Astrocyte (in vitro differentiated cells and primary cell): ENCODE measurements around the gene PPAN. TPM values are rescaled to one million over a fixed set of nuclear protein-coding genes. Genes with fewer than 3 reads are reported as not detected.

Experiments used
- DNase-seq: peaks from one replicate; pipeline ENCODE4 v3.0.0-alpha.2; 2010; ENCODE audit warnings: low read depth
- FAIRE-seq: peaks from 2 replicates; lab custom pipeline; 2011; peaks lifted over from hg19 to GRCh38; lab: Jason Lieb, UNC
- H2AFZ ChIP-seq: 2 replicates; pipeline ENCODE4 v1.6.0; 2012; ENCODE audit warnings: low read depth, low read length, inconsistent platforms
- H3K27ac ChIP-seq: 2 replicates; pipeline ENCODE4 v1.5.1; 2011; ENCODE audit warnings: low read depth, low read length, inconsistent platforms
- H3K27me3 ChIP-seq: 2 replicates; pipeline ENCODE4 v1.6.0; 2011; ENCODE audit warnings: low read length, inconsistent platforms; ENCODE audit not compliant: insufficient read depth
- H3K36me3 ChIP-seq: 2 replicates; pipeline ENCODE4 v1.5.1; 2011; ENCODE audit warnings: low read length, inconsistent platforms; ENCODE audit not compliant: insufficient read depth
- H3K4me1 ChIP-seq: 2 replicates; pipeline ENCODE4 v1.5.1; 2011; ENCODE audit warnings: low read length, inconsistent platforms; ENCODE audit not compliant: insufficient read depth
- H3K4me2 ChIP-seq: 2 replicates; pipeline ENCODE4 v1.6.0; 2012; ENCODE audit warnings: low read length, inconsistent platforms
- H3K4me3 ChIP-seq: 2 replicates; pipeline ENCODE4 v1.5.1; 2011; ENCODE audit warnings: low read depth, mild to moderate bottlenecking, low read length, inconsistent platforms; ENCODE audit not compliant: insufficient read depth
- H3K79me2 ChIP-seq: 2 replicates; pipeline ENCODE4 v1.6.0; 2012; ENCODE audit warnings: mild to moderate bottlenecking, low read length, inconsistent platforms; ENCODE audit not compliant: insufficient read depth
- H3K9ac ChIP-seq: 2 replicates; pipeline ENCODE4 v1.6.0; 2012; ENCODE audit warnings: mild to moderate bottlenecking, low read length, inconsistent platforms
- H3K9me3 ChIP-seq: 2 replicates; pipeline ENCODE4 v1.5.1; 2012; ENCODE audit warnings: low read depth, mild to moderate bottlenecking, low read length, inconsistent platforms; ENCODE audit not compliant: insufficient read depth
- H4K20me1 ChIP-seq: 2 replicates; pipeline ENCODE4 v1.6.0; 2012; ENCODE audit warnings: low read length, inconsistent platforms; ENCODE audit not compliant: insufficient read depth
- H3K27ac Mint-ChIP-seq: one replicate; pipeline ENCODE4 v1.8.0; 2021; ENCODE audit warnings: mild to moderate bottlenecking, mixed read lengths; ENCODE audit not compliant: unreplicated experiment
- H3K27me3 Mint-ChIP-seq: one replicate; pipeline ENCODE4 v1.8.0; 2021; ENCODE audit warnings: low read depth, mixed read lengths; ENCODE audit not compliant: unreplicated experiment
- H3K36me3 Mint-ChIP-seq: one replicate; pipeline ENCODE4 v1.8.0; 2021; ENCODE audit warnings: low read depth, mixed read lengths; ENCODE audit not compliant: unreplicated experiment
- H3K4me1 Mint-ChIP-seq: one replicate; pipeline ENCODE4 v1.8.0; 2021; ENCODE audit warnings: low read depth, mixed read lengths; ENCODE audit not compliant: unreplicated experiment
- H3K4me3 Mint-ChIP-seq: one replicate; pipeline ENCODE4 v1.8.0; 2021; ENCODE audit warnings: mild to moderate bottlenecking, moderate library complexity, mixed read lengths; ENCODE audit not compliant: unreplicated experiment
- H3K9me3 Mint-ChIP-seq: one replicate; pipeline ENCODE4 v1.8.0; 2021; ENCODE audit warnings: mild to moderate bottlenecking, mixed read lengths; ENCODE audit not compliant: unreplicated experiment
- EZH2 ChIP-seq: IDR thresholded peaks from 2 replicates; pipeline ENCODE4 v1.6.1; 2012; ENCODE audit warnings: mild to moderate bottlenecking, low read length, inconsistent platforms; ENCODE audit not compliant: insufficient read depth
- total RNA-seq: library from RNA; stranded (reverse); gene quantifications from 2 replicates; pipeline ENCODE4 v1.2.1, GENCODE V29; 2021
- TF ChIP-seq, protein P1 (sequence below): IDR thresholded peaks from 2 replicates; pipeline ENCODE4 v1.5.1; 2011; ENCODE audit warnings: low read depth, mild to moderate bottlenecking, inconsistent platforms, low read length, moderate library complexity; ENCODE audit not compliant: insufficient read depth

Gene PPAN
- total RNA-seq, 1 donor from 2014 or later: 55.6 TPM

- H4K20me1 ChIP-seq: no peaks in the 10 kb centered on the region
- peaks cover 6% of the 10 kb centered on the region for H3K27me3 ChIP-seq
- no peak for DNase-seq
- H3K27ac ChIP-seq: no peak overlapping the region
- Mint-ChIP-seq H3K4me1 (no peaks in the 10 kb centered on the region), H3K36me3 (no peaks in the 10 kb centered on the region), H3K4me3 (no peak overlapping the region), H3K27ac (no peak overlapping the region), H3K9me3 (peaks cover 12% of the 10 kb centered on the region), H3K27me3 (peaks cover 71% of the 10 kb centered on the region)
- no peaks in the 10 kb centered on the region for H3K4me1 ChIP-seq
- no peaks in the 10 kb centered on the region for H3K36me3 ChIP-seq
- H3K4me2 ChIP-seq: no peak overlapping the region
- FAIRE-seq: no peak
- H2AFZ ChIP-seq: no peak overlapping the region
- no peaks in the 10 kb centered on the region for H3K79me2 ChIP-seq
- TF ChIP-seq, protein P1, sequence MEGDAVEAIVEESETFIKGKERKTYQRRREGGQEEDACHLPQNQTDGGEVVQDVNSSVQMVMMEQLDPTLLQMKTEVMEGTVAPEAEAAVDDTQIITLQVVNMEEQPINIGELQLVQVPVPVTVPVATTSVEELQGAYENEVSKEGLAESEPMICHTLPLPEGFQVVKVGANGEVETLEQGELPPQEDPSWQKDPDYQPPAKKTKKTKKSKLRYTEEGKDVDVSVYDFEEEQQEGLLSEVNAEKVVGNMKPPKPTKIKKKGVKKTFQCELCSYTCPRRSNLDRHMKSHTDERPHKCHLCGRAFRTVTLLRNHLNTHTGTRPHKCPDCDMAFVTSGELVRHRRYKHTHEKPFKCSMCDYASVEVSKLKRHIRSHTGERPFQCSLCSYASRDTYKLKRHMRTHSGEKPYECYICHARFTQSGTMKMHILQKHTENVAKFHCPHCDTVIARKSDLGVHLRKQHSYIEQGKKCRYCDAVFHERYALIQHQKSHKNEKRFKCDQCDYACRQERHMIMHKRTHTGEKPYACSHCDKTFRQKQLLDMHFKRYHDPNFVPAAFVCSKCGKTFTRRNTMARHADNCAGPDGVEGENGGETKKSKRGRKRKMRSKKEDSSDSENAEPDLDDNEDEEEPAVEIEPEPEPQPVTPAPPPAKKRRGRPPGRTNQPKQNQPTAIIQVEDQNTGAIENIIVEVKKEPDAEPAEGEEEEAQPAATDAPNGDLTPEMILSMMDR: no peak
- TF ChIP-seq EZH2: no peak
- no peaks in the 10 kb centered on the region for H3K9me3 ChIP-seq
- H3K4me3 ChIP-seq: no peak overlapping the region
- H3K9ac ChIP-seq: no peak overlapping the region
These were observed 38.0 kb upstream of the PPAN start for GRCh38 chr19:10068205-10068604.

DNA sequence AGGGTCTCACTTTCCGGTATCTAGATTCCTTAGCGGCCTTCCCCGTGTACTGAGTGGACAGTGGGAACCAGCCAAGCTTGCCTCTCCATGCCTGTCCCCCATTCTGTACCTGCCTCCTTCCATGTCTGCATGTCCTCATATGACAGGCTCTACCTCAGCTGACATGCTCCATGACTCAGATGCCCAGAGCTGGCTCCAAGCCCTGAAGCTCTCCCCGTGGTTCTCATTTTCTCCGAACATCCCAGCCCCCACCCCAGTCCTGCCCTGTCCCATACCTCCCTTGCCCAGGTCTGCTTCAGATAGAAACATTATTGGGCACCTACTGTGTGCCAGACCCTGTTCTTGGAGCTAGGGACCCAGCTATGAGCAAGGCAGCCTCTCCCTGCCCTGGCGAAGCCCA, 37.1 kb upstream of the PPAN start:
- H3K4me1 Mint-ChIP-seq: no peaks in the 10 kb centered on the region
- Histone ChIP-seq H2AFZ (no peak overlapping the region), H3K36me3 (no peaks in the 10 kb centered on the region), H3K27me3 (peaks cover 6% of the 10 kb centered on the region), H3K9ac (no peak overlapping the region), H3K4me2 (no peak overlapping the region), H4K20me1 (no peaks in the 10 kb centered on the region), H3K4me1 (no peaks in the 10 kb centered on the region), H3K27ac (no peak overlapping the region), H3K4me3 (no peak overlapping the region), H3K79me2 (no peaks in the 10 kb centered on the region), H3K9me3 (no peaks in the 10 kb centered on the region)
- H3K27ac Mint-ChIP-seq: no peak overlapping the region
- peaks cover 12% of the 10 kb centered on the region for H3K9me3 Mint-ChIP-seq
- H3K27me3 Mint-ChIP-seq: peaks cover 65% of the 10 kb centered on the region
- DNase-seq (no peak), FAIRE-seq (no peak)
- no peak overlapping the region for H3K4me3 Mint-ChIP-seq
- TF ChIP-seq, protein P1: no peak
- TF ChIP-seq EZH2: no peak
- H3K36me3 Mint-ChIP-seq: no peaks in the 10 kb centered on the region

DNA sequence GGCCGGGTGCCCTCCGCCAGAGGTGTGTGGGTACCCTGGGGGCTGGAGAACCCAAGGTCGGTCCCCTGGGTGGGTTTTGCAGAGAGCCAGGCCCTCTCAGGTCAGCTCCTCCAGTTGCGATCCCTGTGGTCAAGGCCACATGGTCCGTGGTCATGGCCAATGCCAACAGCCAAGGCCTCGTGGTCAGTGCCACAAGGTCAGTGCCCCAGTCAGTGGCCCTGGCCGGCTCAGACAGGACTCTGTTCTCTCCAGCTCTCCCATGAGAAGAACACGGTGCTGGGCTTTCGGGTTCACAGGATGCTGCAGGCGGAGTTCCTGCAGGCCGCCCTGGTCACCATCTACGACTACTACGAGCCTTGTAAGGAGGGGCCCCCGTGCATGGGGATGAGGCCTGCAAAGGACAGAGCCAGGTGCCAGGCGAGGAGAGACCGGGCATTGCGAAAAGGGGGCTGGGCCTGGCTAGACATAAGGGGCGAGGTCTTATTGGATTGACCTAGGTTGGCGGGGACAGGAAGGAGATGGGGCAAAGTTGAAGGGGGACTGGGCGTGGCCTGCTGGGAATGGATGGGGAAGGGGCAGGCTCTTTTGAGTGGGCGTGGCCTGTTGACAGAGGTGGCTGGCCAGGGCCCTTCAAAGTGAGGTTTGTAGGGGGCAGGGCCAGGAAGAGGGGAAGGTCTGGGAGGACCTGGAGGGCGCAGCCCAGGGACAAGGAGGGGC, 35.3 kb upstream of the PPAN start:
- FAIRE-seq (no peak), DNase-seq (no peak)
- Histone ChIP-seq H3K27me3 (peaks cover 5% of the 10 kb centered on the region), H3K4me3 (no peak overlapping the region), H3K9ac (no peak overlapping the region), H3K9me3 (no peaks in the 10 kb centered on the region), H3K4me2 (no peak overlapping the region), H3K36me3 (no peaks in the 10 kb centered on the region), H2AFZ (no peak overlapping the region), H3K27ac (no peak overlapping the region), H3K79me2 (no peaks in the 10 kb centered on the region), H3K4me1 (no peaks in the 10 kb centered on the region), H4K20me1 (no peaks in the 10 kb centered on the region)
- Mint-ChIP-seq H3K4me3 (no peak overlapping the region), H3K36me3 (no peaks in the 10 kb centered on the region), H3K9me3 (peaks cover 7% of the 10 kb centered on the region), H3K4me1 (no peaks in the 10 kb centered on the region), H3K27me3 (peaks cover 53% of the 10 kb centered on the region), H3K27ac (no peak overlapping the region)
- no peak for TF ChIP-seq EZH2
- TF ChIP-seq, protein P1: no peak
